GM20431 (cell line): ENCODE results near the gene CCDC120.

Experiments used
- in situ Hi-C: fragments of 300-500 bp; cut with MseI, MboI; formaldehyde crosslinking; loops from one replicate; pipeline ENCODE4 v1.15.0; 2020; ENCODE audit warnings: low sequenced_read_pairs; ENCODE audit not compliant: unreplicated experiment

The CCDC120 gene

DNA sequence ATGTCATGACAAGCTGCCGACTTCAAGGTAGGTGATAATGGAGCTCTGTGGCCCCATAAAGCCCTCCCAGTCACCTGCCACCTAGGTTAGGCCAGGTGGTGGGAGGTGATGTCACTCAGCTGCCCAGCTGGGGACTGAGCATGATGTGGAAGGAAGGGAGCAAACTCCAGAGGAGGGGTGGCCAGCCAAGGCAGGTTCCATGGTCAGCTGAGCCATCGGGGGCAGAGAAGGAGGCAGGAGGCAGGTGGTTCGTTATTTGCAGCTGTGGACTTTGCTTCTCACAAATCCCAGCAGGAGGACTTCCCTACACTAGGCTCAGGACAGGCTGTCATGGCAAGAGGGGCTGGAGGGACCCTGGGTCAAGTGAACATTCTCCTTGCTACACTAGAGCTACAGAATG lies 2.1 kb downstream of the CCDC120 start:
- in situ Hi-C loops: no loop called here

- in situ Hi-C loops: no loop called here
Measured at GRCh38 chrX:49061490-49061889, 2.7 kb downstream of the CCDC120 start.

DNA sequence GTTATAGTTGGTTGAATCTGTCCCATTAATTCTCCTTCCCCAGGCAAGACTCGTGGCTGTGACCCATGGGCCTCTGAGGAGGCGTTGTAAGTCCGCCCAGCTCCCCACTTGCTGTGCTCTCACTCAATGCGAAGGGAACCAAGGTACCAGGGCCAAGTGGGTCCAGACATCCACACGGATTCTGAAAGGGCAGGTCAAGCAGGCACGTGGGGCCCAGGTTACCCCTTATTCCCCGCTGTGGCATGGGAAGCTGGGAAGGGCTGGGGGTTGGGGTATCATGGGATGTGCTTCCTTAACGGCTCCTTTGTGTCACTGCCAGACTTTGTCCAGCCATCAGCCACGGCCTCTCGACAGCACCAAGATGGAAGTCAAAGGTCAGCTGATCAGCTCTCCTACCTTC lies 3.1 kb downstream of the CCDC120 start:
- in situ Hi-C loops: no loop called here

DNA sequence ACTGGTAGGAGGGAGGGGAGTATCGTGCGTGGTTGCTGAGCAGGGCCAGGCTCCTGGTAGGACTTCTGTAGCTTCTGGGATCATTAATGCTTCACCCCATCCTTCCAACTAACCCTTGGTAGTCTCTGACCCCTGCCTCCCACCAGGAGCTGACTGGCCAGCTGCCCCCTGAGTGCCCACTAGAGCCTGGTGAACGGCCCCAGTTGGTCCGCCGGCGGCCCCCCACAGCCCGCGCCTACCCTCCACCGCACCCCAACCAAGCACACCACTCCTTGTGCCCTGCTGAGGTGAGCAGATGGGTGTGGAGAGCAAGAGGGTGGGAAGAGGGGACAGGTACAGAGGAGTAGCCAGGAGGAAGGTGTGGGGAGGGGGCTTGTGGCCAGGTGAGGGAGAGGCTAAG lies 4.9 kb downstream of the CCDC120 start:
- in situ Hi-C loops: no loop called here

DNA sequence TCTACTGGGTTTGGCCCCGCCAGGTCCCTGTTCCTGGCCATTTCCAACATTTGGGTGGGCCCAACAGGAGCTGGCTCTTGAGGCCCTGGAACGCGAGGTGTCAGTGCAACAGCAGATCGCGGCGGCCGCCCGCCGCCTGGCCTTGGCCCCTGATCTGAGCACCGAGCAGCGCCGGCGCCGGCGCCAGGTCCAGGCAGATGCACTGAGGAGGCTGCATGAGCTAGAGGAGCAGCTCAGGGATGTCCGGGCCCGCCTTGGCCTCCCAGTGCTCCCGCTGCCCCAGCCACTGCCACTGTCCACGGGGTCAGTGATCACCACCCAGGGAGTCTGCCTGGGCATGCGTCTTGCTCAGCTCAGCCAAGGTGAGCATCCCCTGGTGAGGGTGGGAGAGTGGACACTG lies 5.5 kb downstream of the CCDC120 start:
- in situ Hi-C loops: no loop called here

GRCh38 chrX:49064735-49065134 lies 5.9 kb downstream of the CCDC120 start:
- in situ Hi-C loops: no loop called here

GRCh38 chrX:49066278-49066677 lies 7.5 kb downstream of the CCDC120 start:
- in situ Hi-C loops: no loop called here

- in situ Hi-C loops: no loop called here
Measured at GRCh38 chrX:49066690-49067089, 7.9 kb downstream of the CCDC120 start.

- in situ Hi-C loops: no loop called here
Measured at GRCh38 chrX:49067285-49068120, 8.7 kb downstream of the CCDC120 start.

DNA sequence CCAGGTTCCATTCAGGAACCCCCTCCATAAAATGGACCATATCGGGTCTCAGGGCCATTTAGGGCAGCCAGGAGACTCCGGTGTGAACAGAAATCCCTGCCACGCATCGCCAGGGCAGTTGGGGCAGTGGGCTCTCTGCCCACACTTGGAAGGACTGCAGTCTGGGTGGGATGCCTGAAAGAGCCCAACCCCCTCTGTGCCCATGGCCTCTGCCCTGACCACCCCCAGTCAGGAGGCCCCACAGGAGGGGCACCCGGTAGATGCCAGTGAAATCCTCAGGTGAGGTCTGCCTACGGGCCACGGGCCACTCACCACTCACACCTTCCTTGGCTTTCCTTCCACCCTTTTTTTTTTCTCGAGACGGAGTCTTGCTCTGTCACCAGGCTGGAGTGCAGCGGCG lies 10.2 kb downstream of the CCDC120 start:
- in situ Hi-C loops: no loop called here

DNA sequence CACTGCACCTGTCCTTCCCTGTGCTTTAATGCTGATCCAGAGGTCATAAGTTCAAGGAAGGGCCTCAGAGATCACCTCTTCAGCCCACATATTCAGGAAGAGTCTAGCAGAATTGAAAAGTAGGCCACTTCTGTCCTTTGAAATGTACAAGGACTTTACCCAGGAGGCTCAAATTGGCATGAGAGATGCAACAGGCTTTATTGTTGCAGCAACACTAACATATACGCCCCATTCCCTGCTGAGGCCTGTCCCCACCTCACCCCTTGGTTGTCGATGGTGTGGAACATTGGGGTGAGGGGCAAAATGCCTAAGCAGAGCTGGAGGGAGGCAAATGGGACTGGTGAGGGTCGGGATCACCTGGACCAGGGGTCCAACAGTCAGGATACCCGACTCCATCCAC lies 12.2 kb downstream of the CCDC120 start:
- in situ Hi-C loops: no loop called here

DNA sequence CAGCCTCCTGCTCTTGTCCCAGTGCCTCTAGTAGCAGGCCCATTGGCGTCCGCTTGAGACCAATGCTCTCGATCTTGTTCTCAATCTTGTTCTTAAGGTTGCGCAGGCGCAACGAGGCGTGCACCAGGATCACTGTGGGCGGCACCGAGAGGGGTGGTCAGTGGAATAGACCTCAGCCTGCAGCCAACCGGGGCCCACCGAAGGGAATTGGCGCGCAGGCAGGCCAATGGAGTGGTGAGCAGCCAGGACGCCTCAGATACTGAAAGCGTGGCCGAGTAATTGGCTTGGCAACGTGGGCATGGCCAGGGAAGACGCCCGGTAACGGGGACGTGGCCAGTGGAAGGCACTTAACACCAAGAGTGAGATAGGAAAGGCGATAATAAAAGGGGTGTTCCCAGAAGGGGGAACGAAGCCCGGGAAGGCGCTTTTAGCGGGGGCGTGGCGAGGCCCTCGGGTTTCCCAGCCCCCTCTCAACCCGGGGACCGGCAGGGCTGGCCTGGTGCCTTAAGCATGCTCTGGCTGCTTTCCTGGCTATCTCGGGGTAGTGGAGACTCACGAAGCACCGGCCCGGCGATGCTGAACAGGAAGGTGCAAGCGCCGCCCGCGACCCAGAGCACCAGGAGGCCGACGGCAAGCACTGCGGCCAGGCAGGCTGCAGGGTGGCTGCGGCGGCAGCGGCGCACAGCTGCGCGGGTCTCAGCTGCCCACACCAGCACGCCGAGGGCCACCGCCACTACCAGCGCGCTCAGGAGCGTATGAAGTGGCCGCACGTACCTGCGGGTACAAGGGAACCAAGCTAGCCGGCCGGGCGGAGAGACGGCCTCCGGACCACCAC lies 13.3 kb downstream of the CCDC120 start:
- in situ Hi-C loops: no loop called here

DNA sequence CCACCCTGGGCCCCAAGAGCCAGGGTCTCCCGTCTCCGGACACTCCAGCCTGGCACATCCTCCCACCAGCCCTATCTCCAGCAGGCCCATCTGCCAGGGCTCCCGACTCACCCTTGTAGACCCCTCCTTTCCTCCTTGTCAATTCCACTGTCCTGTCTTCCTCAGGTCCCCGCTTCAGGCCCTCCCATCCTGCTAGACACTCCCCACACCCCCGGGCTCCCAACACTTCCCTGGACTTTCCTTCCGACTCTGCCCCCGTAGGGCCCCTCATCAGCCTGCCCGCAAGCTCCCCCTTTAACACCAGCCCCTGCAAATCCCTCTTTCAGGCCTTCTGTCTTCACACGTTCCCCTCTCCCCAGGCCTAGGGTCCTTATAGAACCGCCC lies 13.9 kb downstream of the CCDC120 start:
- in situ Hi-C loops: no loop called here

DNA sequence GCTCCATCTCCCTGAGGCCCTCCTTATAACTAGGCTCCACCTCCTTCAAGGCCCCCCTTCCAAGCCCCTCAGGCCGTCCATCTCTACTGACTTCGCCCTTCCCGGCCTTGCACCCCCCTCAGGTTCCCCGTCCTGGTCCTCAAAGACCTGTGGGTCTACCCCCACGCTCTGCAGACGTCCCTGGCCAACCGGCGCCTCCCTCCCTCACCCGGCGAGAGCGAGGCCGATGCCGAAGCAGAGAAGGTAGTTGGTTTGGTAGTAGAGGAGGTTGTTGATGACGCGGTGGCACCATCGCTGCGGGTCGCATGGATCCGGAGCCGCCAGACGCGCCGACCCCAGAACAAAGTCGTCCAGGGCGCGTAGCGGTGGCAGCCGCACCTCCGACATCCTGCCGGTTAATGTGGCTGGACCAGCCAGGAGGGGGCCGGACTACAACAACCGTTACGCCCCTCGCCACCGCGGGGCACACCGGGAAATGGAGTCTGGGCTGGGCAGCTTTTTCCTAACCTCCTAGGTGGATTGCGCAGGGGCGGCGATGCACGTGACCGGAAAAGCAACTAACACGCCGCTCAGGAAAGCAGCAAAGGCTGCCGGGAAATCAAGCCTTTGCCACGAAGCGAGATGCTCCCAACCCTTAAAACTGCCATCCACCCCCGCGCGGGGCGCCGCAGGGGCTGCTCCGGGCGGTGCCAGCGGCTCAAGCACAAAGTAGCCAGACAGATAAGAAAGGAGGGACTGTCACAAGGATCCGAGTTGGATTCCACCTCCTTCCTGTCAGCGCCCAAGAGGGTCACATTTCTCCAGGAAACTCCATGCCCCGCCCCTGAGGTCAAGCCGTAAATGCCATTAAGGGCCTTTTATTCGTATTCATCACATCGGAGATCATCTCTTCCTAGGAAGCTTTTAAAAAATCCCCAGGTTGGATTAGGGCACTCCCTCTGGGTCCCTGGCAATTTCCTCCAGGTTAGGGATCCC lies 15.1 kb downstream of the CCDC120 start, which contains the start of gene PRAF2:
PRAF2 (minus strand) TSS at position 402 of the 975 bp plus-strand sequence; CDS start at position 387, 15 bp downstream.
- in situ Hi-C loops: no loop called here

GRCh38 chrX:49075347-49075746 lies 16.5 kb downstream of the CCDC120 start:
- in situ Hi-C loops: no loop called here

- in situ Hi-C loops: no loop called here
Measured at GRCh38 chrX:49077941-49078340, 19.1 kb downstream of the CCDC120 start.

GRCh38 chrX:49079489-49080428 lies 21.0 kb downstream of the CCDC120 start, which contains the start of gene WDR45:
WDR45 (minus strand) TSS chrX:49079887; CDS start chrX:49078095, 1,792 bp downstream.
- in situ Hi-C loops: no loop called here

GRCh38 chrX:49082271-49082871 lies 23.6 kb downstream of the CCDC120 start:
- in situ Hi-C loops: no loop called here
